Adrenal gland (tissue), 12 donors: ENCODE results near the gene RLN3. TPM values are rescaled to one million over a fixed set of nuclear protein-coding genes. Genes with fewer than 3 reads are reported as not detected.
"Not testable (repeated sequence)": the region's sequence is repeated elsewhere in the genome, so short reads cannot be mapped to it uniquely, and the experiment has no call there.

Experiments
- DNase-seq, 7 donors: peaks; one replicate each; pipeline ENCODE4 v3.0.0-alpha.2; 2019 to 2020
- H3K27ac ChIP-seq, 5 donors: fragments of 200-600 bp; sonication (generic) in 4 of 5; 1 replicate in 3 of 5; 2 replicates in 2 of 5; pipeline versions ENCODE4 v1.5.1 to v1.8.0; 2016 to 2020; ENCODE audit warnings: mild to moderate bottlenecking in 1 of 5
- H3K27me3 ChIP-seq: fragments of 200-600 bp; 2 replicates; pipeline ENCODE4 v1.8.0; 2021
- H3K36me3 ChIP-seq, 2 donors: fragments of 200-600 bp; replicated peaks in 1 of 2; 1 replicate in 1 of 2; 2 replicates in 1 of 2; pipeline versions ENCODE4 v1.5.1 to v1.8.0; 2018 to 2022
- H3K4me1 ChIP-seq, 2 donors: fragments of 200-600 bp; replicated peaks in 1 of 2; 1 replicate in 1 of 2; 2 replicates in 1 of 2; pipeline versions ENCODE4 v1.5.1 to v1.8.0; 2018 to 2021
- H3K4me3 ChIP-seq, 4 donors: fragments of 200-600 bp; sonication (generic) in 3 of 4; one replicate each; pipeline ENCODE4 v1.5.1; 2016 to 2018
- H3K9me3 ChIP-seq, 3 donors: fragments of 200-600 bp; sonication (generic) in 1 of 3; replicated peaks in 1 of 3; 1 replicate in 2 of 3; 2 replicates in 1 of 3; pipeline versions ENCODE4 v1.5.1 to v1.8.0; 2016 to 2021
- POLR2A ChIP-seq, 2 donors: fragments of 450-650 bp; IDR thresholded peaks; one replicate each; pipeline ENCODE4 v1.6.1; 2017; ENCODE audit warnings: antibody characterized with exemption in 2 of 2, mild to moderate bottlenecking in 2 of 2, moderate library complexity in 1 of 2
- WGBS, 4 donors: extraction: QIAGEN DNeasy Blood & Tissue Kit in 2 of 4; methylation state at CpG; one replicate each; pipeline versions ENCODE4 v1.1.5 to v1.1.7; 2013 to 2017; 5-methylcytosine and 5-hydroxymethylcytosine counted together
- intact Hi-C, 2 donors: fragments of 100-400 bp; cut with DNase I; formaldehyde crosslinking; loops; one replicate each; pipeline versions ENCODE4 v1.14.1 to v1.15.0; 2022 to 2023
- polyA plus RNA-seq, 3 donors: library from polyadenylated mRNA; stranded (reverse); fragments of 200-250 nt in 2 of 3; fragments of 350-450 nt in 1 of 3; fragmentation: Illumina TruSeq in 1 of 3; extraction: RNeasy Lipid Tissue Mini Kit (QIAGEN cat#74804) in 1 of 3; gene quantifications; one replicate each; pipeline ENCODE4 v1.2.3, GENCODE V29; 2013 to 2014
- total RNA-seq, 9 donors: library from RNA; depleted of rRNA in 4 of 9; stranded (reverse); fragments of >200 nt in 4 of 9; fragments of 120-200 nt in 1 of 9; fragmentation: NEBNext Ultra II Directional in 1 of 9; extraction: Animal tissue kit (Norgen Biotek cat#: 25700) in 1 of 9; gene quantifications; one replicate each; pipeline versions ENCODE4 v1.1.0 to v1.2.4, GENCODE V29; 2013 to 2023
- TF ChIP-seq, protein P1 (sequence below), 6 experiments: fragments of 450-650 bp in 4 of 6; fragments of 200-600 bp in 2 of 6; sonication (generic) in 1 of 6; IDR thresholded peaks; 1 replicate in 5 of 6; 2 replicates in 1 of 6; pipeline versions ENCODE4 v1.5.1 to v1.8.0; 2016 to 2021; ENCODE audit warnings: antibody characterized with exemption in 6 of 6, mild to moderate bottlenecking in 2 of 6, moderate library complexity in 1 of 6
- donor health status: healthy with polysubstance abuse.
- donor health status: Bipolar disorder and iron deficiency.
- donor health status: DM: yes; HTN: yes; CAD: no.
- donor health status: DM: no; HTN: no; CAD: no.
- donor health status: DM: no; HTN: no; CAD: no.
- donor health status: DM: yes; HTN: yes; CAD: no.

The RLN3 gene
- total and polyA plus RNA-seq, 12 donors = not detected

DNA sequence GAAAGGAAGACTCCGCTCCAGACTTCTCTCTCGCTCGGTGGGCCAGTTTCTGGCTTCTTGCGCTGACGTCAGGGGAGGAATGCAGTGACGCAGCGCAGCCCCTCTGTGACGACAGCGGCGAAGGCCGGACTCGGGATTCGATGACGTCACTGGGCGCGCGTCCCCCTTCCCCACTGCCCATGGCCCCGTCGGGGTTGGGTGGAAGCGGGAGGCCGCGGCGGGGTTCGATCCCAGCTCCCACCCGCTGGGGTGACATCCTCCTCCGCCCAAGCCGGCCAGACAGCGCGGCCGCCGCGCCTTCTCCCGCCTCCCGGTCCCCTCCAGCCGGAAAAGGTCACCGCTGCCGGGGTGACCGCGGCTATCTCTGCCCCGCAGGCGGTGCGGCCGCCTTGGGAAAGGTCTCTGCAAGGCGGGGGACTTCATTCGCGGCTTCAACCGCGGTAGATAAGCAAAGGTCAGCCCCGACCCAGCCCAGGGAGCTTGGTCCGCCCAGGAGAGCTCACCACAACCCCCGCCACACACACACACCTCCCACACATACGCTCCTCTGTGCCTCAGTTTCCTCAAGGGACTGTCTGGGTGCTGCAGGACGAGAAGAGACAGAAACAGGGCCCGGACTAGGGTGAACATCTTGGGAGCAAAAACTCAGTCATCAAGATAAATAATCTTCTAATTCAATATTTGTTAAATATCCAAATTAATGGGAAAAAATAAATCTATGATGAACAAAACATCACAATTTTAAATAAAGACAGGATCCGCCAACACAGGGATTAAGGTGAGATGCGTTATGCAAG, 21.0 kb upstream of the RLN3 start:
- peak; percentile 68 for TF ChIP-seq POLR2A (IDR thresholded peaks at IDR 0.05)
- TF ChIP-seq, protein P1, sequence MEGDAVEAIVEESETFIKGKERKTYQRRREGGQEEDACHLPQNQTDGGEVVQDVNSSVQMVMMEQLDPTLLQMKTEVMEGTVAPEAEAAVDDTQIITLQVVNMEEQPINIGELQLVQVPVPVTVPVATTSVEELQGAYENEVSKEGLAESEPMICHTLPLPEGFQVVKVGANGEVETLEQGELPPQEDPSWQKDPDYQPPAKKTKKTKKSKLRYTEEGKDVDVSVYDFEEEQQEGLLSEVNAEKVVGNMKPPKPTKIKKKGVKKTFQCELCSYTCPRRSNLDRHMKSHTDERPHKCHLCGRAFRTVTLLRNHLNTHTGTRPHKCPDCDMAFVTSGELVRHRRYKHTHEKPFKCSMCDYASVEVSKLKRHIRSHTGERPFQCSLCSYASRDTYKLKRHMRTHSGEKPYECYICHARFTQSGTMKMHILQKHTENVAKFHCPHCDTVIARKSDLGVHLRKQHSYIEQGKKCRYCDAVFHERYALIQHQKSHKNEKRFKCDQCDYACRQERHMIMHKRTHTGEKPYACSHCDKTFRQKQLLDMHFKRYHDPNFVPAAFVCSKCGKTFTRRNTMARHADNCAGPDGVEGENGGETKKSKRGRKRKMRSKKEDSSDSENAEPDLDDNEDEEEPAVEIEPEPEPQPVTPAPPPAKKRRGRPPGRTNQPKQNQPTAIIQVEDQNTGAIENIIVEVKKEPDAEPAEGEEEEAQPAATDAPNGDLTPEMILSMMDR (IDR thresholded peaks at IDR 0.05) = peak in 1 of 6 experiments; percentile 17
- Histone ChIP-seq H3K4me3 (peak overlapping the region; percentile 20 to 69 (median 61)), H3K27me3 (no peaks in the 10 kb centered on the region), H3K36me3 (no peaks in the 10 kb centered on the region), H3K4me1 (peaks cover 15 to 24% of the 10 kb centered on the region in 2 donors), H3K27ac (peak overlapping the region; percentile 4 to 97 (median 95)), H3K9me3 (no peaks in the 10 kb centered on the region)
- 4 to 18% (median 10%) methylated on average over 13 to 56 of the region's 56 CpGs for WGBS, 4 donors
- intact Hi-C loops = no loop called here
- DNase-seq = peak in 4 of 7 donors; percentile 85 to 89 (median 86)

DNA sequence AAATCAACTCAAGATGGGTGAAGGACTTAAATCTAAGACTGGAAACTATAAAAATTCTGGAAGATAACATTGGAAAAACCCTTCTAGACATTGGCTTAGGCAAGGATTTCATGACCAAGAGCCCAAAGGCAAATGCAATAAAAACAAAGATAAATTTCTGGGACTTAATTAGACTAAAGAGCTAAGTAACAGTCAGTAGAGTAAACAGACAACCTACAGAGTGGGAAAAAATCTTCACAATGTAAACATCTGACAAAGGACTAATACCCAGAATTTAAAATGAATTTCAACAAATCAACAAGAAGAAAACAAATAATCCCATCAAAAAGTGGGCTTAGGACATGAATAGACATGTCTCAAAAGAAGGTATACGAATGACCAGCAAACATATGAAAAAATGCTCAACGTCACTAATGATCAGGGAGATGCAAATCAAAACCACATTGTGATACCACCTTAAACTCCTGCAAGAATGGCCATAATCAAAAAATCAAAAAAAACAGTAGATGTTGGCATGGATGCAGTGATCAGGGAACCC, 15.5 kb upstream of the RLN3 start:
- 78 to 89% (median 82%) methylated on average over 2 of the region's 2 CpGs for WGBS, 4 donors
- TF ChIP-seq, protein P1 (IDR thresholded peaks at IDR 0.05) = no peak
- no peak for TF ChIP-seq POLR2A (IDR thresholded peaks at IDR 0.05)
- H3K4me1 ChIP-seq = no peaks in the 10 kb centered on the region
- no peaks in the 10 kb centered on the region for H3K9me3 ChIP-seq
- intact Hi-C loops = no loop called here
- H3K27ac ChIP-seq = no peak overlapping the region
- H3K36me3 ChIP-seq = no peaks in the 10 kb centered on the region
- no peak overlapping the region for H3K4me3 ChIP-seq
- DNase-seq = no peak
- no peaks in the 10 kb centered on the region for H3K27me3 ChIP-seq

DNA sequence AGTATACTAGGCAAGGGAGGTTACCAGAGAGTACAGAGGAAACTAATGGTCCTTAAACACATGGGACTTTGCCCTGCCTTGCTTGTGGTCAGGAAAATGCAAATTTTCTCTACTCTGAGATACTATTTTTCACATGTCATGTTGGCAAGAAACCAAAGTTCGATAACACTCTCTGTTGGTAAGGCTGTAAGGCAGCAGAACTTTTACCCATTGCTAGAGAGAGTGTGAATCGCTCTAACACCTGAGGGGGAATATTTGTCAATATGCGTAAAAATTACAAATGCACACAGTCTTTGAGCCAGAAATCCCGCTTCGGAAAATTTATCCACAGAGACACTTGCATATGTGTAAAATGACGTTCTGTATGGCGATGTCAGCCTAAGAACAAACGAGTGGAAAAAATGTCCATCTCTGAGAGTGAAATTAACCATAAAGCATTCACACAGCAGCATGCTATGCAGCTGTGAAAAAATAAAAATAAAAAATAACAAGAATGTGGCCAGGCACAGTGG, 12.4 kb upstream of the RLN3 start:
- no peaks in the 10 kb centered on the region for H3K27me3 ChIP-seq
- WGBS, 4 donors = 80 to 85% (median 81%) methylated on average over 8 of the region's 8 CpGs
- intact Hi-C loops = no loop called here
- H3K4me3 ChIP-seq = no peak overlapping the region
- DNase-seq = no peak
- H3K4me1 ChIP-seq = no peaks in the 10 kb centered on the region
- no peak overlapping the region for H3K27ac ChIP-seq
- TF ChIP-seq, protein P1 (IDR thresholded peaks at IDR 0.05) = no peak
- no peak for TF ChIP-seq POLR2A (IDR thresholded peaks at IDR 0.05)
- H3K9me3 ChIP-seq = no peaks in the 10 kb centered on the region
- H3K36me3 ChIP-seq = no peaks in the 10 kb centered on the region

DNA sequence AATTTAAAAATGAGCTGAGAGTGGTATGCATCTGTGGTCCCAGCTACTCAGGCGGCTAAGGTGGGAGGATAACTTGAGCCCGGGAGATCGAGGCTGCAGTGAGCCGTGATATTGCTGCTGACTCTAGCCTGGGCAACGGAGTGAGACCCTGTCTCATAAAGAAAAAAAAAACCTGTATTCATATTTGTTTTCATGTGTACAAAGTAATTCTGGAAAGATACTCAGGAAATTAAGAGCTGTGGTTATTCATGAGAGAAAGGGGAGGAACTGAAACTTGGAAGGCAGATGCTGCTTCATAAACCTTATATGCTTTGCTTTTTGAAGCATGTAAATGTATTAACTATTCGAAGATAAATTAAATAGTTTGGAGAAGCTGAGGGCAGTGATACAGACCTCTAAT, 8.8 kb upstream of the RLN3 start:
- intact Hi-C loops = no loop called here
- H3K9me3 ChIP-seq = no peaks in the 10 kb centered on the region
- DNase-seq = no peak
- no peak overlapping the region for H3K27ac ChIP-seq
- TF ChIP-seq, protein P1 (IDR thresholded peaks at IDR 0.05) = no peak
- no peak for TF ChIP-seq POLR2A (IDR thresholded peaks at IDR 0.05)
- H3K27me3 ChIP-seq = no peaks in the 10 kb centered on the region
- H3K4me3 ChIP-seq = no peak overlapping the region
- 65 to 77% (median 70%) methylated on average over 6 of the region's 6 CpGs for WGBS, 4 donors
- no peaks in the 10 kb centered on the region for H3K36me3 ChIP-seq
- peaks cover 0 to 4% of the 10 kb centered on the region in 2 donors for H3K4me1 ChIP-seq

DNA sequence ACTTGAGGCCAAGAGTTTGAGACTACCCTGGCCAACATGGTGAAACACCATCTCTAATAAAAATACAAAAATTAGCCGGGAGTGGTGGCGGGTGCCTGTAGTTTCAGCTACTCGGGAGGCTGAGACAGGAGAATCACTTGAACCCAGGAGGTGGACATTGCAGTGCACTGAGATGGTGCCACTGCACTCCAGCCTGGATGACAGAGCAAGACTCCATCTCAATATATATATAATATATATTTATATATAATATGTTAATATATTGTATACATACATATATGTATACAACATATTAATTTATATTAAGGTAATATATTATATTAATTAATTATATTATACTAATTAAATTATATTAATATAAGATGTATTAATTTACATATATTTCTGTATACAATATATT, 8.2 kb upstream of the RLN3 start:
- intact Hi-C loops, H3K9me3 ChIP-seq, H3K4me3 ChIP-seq, H3K27me3 ChIP-seq, H3K36me3 ChIP-seq, H3K27ac ChIP-seq, H3K4me1 ChIP-seq, DNase-seq: not testable (repeated sequence)
- 76 to 90% (median 88%) methylated on average over 3 of the region's 3 CpGs for WGBS, 4 donors
